GM18870 (cell line): Measurements from ENCODE around the gene TMEM213.

Source experiments
- ATAC-seq: cut with Tn5 transposase; IDR thresholded peaks from one replicate; pipeline ENCODE4 v1.9.1; 2021; ENCODE audit warnings: moderate library complexity; ENCODE audit not compliant: unreplicated experiment

The TMEM213 gene

DNA sequence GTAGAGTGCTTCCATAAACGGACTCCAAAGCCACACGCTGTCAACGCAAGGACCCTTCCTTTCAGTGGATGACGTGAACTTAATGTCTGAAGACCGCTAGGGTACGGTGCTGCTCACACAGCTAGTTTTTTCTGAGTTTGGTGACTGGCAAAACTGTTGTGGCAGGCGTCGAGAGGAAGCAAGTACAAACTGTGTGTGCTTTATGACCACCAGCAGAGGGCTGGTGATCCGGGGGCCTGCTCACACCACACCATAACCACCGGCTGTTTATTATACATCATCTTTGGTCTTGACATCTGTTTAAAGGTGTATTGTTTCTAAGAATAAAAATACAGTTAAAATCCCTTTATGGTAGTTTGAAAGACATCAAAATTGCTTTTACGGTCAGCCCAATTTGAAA, 37.3 kb downstream of the TMEM213 start:
- ATAC-seq: no peak

DNA sequence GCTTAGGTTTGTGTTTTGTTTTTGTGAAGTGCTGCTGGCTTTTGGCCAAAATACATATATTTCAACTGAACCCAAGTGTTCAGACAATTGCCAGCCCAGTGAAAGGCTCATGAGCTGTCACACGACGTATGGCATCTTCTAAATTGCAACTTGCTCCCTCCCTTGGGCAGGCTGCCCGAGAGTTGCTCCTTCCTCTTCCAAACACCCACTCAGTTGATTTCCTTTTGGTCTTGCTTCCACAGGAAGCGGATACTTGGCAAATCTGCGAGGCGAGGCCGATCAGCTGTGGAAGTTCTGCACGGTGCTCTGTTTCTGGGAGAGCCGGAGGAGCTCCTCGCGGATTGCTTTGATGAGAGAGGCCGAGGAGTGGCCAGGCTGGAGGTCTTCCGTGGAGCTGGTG, 39.8 kb downstream of the TMEM213 start:
- ATAC-seq: no peak

DNA sequence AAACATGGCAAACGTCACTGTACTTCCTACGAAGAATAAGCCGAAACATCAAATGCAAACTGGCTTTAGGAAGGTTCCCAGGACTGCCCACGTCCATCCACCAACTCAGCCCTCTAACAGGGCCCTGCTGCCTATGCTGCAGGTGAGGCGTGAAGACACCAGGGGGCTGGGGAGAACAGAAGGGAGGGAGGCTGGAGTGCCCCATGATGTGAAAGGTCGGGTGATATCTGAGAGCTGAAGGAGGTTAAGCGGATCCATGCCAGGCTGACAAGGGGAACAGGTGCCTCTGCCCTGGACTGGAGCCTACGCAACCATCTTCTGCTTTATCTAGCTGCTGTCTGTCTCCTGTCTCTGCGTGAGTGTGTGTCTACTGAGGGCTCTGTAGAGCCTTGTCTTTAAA, 40.4 kb downstream of the TMEM213 start:
- ATAC-seq: no peak

DNA sequence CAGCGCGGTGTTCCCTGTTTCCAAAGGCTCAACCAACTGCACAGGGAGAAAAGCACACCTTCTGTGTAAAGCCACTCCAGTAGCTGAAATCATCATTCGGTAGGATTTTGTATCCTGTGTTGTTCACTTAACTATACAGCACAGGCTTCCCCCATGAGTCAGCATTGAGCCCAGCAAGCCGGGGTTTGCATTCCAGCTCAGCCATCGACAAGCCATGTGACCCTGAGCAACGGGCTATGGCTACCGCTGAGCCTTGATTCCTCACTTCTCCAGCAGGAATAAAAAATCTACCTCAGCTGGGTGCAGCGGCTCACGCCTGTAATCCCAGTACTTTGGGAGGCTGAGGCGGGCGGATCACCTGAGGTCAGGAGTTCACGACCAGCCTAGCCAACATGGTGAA, 44.3 kb downstream of the TMEM213 start:
- ATAC-seq: no peak

DNA sequence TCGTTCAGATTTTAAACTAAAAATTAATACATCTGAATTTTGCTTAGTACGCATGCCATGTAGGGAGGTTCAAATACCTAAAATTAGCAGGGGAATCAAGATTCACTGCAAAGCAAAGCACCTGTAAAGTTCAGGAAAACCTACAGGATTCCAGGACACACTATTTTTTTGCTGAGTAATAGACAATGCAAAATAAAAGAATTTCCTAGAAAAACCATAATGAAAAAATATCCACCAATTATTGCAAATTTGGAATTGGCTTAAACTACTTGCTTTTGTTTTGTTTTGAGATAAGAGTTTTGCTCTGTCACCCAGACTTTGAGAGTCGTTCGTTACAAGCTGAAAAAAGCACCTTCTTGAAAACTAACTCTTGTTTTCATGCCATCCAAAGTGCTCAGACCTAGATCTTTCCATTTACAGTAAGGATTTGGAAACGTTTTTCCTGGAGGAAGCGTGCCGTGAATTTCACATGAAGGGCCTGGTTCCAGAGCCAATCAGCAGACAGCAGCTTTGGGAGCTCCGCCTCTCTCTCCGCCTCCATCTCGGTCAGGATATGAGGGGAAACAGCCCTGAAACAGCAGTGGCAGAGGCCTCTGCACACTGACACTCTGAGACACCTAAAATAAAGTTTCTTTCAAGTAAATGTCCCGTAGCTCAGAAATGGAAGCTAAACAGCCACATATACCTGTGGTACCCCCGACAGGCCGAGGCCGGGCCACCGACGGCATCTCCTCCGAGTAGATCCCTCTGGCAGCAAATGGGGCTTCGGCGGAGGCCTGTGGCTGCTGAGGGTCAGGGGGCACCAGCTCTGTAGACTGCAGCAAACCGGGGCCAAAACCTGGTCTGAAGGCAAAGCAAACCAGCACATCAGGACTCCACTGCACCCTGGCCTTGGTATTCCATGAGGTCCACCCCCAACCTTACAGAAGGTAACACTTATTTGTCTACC, 46.1 kb downstream of the TMEM213 start:
- ATAC-seq: no peak

DNA sequence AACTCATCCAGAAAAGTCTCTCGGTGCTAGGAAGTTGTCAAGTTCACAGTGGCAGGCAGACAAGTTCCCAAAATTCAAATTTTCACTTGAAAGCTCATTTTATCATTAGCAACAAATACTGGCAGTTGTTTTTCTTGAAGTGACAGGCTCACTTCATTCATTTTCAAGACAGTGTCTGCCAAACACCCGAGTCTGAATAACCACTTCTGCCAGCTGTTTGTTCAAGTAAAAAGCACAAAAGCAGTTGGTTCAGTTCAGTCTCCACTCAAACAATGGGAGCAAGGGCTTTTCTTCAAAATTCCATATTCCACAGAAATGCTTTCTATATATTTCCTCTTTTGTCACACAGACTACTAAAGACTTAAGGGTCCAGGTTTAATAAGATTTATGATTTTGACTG, 47.9 kb downstream of the TMEM213 start:
- ATAC-seq: no peak

DNA sequence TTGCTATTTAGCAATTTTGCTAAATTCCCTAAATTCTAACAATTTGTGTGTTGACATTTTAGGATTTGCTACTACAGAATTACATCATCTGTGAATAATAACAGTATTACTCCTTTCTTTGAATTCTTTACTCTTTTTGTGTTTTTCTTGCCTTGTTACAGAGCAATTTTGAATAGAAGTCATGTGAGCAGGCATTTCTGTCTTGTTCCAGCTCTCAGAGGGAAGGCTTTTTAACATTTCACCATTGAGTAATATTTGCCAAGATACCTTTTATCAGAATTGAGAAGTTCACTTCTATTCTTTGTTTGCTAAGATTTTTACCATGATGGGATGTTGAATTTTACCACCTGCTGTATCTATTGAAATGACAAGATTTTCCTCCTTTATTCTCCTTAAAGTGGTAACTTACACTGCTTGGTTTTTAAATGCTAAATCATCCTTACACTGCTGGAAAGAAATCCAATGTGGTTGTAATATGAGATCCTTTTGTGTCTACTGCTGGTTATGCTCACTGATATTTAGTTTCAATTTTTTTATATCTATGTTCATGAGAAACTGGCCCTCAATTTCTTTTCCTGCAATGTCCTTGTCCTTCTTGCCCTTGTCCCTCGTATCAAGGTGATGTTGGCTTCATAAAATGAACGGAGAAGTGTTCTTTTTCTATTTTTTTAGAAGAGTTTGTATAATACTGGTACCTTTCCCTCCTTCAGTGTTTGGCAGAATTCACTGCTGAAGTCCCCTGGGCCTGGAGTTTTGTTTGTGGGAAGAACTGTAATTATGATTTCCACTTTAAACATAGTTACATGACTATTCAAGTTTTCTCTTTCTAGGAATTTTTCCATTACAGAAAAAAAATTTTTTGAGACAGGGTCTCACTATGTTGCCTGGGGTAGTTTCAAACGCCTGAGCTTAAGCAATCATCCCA, 50.5 kb downstream of the TMEM213 start:
- no peak for ATAC-seq

DNA sequence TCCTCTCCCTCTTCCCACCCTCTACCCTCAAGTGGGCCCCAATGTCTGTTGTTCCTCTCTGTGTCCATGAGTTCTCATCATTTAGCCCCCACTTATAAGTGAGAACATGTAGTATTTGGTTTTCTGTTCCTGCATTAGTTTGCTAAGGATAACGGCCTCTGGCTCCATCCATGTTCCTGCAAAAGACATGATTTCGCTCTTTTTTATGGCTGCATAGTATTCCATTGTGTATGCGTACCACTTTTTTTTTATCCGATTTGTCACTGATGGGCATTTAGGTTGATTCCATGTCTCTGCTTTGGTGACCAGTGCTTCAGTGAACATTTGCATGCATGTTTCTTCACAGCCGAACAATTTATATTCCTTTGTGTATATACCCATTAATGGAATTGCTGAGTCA, 51.9 kb downstream of the TMEM213 start:
- ATAC-seq: no peak

DNA sequence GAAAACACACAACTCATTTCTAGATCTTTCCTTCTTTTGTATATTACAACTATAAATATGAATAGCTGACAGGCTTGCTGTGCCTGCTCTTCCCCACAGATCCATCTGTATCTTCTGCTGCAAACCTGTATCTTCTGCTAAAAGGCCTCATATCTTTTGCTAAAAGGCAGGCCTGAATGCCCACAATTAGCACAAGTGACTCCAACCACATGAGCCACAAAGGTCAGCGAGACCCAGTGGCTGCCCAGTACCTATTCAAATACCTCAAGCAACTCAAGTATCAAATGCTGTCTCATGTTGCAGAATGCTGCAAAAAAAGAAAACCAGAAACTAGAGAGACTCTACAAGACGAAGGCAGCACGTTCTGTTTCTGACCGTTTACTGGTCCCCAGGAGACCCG, 54.7 kb downstream of the TMEM213 start:
- no peak for ATAC-seq

DNA sequence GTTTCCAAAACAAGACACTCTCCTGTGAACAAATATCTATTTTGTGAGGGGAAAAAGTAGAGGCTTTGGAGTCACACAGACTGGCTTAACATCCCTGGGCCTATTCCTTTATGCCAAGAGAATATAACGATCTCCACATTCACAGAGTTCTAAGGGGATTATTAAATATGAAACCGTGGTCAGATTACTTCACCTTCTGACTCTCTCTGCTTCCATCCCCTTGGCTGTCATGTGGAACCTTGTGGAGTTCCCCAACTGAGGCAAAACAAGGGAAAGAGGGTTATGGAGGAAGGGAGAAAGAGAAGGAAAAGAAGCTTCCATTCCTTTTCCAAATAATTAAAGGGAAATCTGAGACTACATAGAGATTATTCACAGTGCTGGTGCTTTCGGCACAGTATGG, 55.7 kb downstream of the TMEM213 start:
- ATAC-seq: no peak

DNA sequence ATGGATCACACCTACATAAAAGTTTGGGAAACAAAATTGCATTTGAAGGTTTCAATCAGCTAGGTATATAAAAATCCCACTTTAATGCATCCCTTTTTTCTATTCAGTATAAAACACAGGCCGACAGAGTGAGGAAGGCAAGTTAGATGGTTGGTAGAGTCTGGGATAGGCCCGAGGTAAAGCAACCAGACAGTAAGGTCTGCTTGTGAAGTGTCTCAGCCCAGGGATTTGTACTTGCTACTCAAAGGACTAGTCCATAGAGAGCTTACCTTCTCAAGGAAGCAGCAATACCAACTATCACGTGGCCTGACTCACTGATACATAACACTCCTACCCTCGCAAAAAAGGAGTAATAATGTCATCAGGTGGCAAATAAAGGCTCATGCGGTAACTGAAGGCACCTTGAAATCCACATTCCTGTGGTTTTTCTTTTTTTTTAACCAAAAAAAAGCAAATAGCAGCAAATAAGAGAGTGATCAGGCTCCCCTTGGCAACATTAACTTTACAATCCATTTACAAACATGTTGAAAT, 56.4 kb downstream of the TMEM213 start:
- ATAC-seq: no peak

DNA sequence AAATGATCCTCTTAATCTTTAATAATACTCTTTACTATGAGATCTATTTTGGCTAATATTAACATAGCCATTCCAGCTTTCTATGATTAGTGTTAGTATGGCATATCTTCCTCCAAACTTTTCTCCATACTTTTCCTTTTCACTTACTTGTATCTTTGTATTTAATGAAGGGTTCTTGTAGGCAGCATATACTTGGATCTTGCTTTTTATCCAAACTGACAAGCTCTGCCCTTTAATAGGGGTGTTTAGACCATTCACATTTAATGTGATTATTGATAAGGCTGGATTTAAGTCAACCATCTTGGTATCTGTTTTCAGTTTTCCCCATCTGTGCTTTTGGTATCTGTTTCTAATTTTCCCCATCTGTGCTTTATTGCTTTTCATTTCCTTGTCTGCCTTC, 59.9 kb downstream of the TMEM213 start:
- ATAC-seq: no peak

DNA sequence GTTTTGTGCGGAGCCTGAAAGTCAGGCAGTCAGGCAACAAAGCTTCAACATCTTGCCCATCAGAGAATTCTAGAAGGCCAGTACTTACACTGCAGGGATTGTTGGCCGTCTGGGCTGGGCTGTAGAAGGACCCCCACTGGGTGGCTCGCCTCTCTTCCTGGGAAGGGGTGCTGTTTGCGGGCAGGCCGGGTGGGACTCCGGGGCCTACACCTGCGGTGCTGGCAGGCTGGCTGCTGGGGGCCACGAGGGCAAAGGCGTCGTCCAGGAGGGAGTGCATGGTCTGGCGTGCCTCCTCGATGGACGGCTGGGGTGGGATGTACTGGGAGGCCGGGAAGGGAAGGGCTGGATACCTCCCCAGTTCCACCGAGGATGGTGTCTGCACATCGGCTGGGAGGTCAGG, 63.3 kb downstream of the TMEM213 start:
- no peak for ATAC-seq

DNA sequence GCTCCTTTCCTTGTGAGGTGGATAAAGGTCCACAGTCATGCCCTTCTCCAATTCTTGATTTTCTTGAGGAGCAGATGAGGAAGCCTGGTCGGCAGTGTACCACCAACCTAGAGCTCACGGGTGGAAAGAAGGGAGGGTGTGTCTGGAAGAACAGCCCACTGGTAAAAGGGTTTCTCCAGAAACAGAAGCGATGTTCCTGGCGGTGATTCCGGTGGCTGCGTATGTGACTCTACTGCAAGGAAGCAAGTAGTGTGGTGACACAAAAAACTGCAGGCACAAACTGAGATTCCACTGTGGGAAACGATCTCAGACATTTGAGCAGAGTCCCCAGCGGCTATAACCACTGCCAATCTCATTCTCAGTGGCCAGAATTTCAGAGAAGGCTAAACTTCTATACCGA, 66.1 kb downstream of the TMEM213 start:
- ATAC-seq: no peak

DNA sequence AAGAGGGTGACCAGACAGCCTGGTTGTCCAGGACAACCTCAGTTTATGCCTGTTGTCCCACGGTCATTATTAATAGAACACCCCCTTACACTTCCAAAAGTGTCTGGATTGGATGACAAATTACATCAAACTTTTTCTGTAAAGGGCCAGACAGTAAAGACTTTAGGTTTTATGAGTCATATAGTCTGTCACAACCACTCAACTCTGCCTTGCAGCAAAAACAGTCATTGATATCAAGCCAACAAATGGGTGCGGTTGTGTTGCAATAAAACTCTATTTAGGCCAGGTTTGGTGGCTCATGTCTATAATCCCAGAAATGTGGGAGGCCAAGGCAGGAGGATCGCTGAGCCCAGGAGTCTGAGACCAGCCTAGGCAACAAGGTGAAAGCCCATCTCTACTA, 66.9 kb downstream of the TMEM213 start:
- no peak for ATAC-seq

DNA sequence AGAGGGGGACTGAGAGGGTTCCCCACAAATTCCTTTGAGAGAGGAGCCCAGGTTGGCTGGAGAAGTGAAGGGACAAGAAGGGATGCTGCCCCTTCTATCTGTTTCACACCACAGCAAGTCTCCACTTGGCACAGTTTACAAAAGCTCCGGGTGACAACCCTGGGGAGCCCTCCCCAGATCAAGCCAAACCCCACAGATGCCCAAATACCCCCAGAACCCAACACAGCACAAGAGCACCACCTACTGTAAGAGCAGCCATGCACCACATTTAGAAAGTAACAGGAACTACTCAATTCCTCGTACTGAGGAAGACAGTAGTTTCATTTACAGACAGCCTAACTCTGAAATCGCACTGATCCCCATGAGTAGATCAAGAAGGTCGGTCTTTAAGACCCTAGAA, 68.0 kb downstream of the TMEM213 start:
- ATAC-seq: no peak

DNA sequence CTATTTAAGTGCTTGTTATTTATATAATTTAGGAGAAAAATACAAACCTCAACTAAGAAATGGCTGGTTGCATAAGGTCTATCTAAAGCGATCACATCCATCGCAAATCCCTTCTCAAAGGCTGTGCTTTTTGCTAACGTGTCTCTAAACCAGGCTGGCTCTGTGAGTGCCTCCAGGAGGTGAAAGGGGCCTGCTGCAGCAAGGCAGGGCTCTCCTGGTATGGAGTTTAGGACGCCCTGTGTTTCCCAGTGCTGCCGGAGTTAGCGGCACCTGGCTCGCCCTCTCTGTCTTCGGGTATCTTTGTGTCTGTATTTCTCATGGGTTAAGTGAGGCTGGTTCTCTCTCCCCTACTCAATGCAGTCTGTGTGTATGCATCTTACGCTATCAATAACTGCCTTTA, 68.6 kb downstream of the TMEM213 start:
- no peak for ATAC-seq

DNA sequence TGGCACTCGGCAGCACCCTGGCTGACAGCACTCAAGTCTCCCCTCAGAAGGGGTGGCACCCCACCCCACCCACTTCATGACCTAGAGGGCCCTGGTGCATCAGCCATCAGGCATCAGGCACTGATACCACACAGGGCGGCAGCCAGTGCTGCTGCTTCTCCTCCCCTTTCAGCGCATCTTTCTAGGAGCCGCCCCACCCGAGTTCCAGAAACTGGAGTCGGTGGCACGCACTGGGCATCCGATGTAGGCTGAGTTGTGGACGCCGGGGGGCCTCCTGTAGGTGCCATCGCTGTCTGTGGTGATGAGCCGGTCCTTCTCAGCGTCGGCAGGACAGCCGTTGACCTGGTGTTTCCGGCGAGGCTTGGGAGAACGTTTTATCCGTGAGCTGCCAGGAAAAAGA, 70.0 kb downstream of the TMEM213 start:
- no peak for ATAC-seq

DNA sequence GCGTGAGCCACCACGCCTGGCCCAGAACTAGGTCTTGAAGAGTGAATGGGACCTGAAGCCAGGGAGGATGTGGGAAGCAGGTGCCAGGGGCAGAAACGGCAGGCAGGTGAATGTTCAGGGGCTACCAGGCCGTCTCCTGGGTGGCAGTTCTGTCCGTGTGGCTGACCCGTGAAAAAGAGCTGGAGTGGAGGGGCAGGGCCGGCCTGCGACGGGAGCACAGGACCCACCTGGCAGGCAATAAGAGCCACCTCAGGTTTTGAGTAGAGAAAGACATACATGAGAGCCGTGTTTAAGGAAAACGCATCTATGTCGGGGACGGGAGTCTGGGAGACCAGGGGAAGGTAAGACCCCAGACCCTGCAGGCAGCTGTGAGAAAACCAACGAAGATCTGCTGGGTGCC, 70.9 kb downstream of the TMEM213 start:
- no peak for ATAC-seq

DNA sequence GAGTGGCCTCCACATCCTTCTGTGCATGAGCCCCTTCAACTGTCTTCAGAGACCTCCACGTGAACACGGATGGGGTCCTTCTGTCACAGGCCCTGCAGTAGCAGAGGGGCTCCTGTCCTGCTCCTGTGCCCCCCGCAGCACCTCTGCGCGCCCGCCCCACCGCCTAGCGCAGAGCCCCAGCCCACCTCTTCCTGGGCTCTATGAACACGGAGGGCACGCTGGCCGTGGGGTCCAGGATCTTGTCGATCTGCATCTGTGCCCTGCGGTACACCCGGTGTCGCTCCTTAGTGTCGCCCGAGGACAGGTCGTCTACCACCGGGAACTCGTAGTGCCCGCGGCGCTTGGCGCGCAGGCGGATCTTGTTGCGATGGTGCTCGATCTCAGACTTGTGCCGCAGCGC, 71.6 kb downstream of the TMEM213 start:
- no peak for ATAC-seq

DNA sequence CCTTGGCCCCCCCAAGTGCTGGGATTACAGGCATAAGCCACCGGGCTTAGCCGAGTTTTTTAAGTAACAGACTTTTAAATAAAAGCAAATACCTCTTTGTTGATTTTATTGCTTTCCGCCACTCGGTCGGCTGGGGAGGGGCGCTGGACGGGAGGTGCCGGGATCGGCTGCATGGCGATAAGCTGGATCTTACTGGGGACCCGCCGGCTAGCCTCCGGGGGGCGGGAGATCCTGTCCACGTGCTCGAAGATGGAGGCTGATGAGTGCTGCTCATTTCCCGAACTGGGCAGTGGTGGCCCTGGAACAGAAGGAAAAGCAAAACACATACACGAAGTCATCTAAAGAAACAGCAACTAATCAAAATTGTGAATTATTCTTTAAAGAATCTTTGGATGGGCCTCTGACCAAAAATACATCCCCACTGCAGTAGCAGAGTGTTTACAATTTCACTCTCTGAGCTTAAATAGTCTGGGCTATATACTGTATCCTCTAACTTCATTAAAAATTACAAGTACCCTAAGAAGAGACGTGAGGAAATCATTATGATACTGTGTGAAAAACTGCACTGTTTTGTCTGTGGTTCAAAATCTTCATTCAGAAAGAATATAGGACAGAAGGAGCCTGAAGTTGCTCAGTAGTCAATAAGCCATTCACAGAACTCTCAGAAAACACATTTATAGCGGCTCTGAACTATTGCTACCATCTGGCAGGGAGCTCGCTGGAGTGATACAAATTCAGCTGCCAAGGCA, 73.4 kb downstream of the TMEM213 start:
- ATAC-seq: no peak
